HG03135 (cell line): ENCODE data around the gene PIK3R3.
A peak's percentile ranks its signal among the peaks of the same experiment; 100 is the strongest.

ENCODE experiments used
- ATAC-seq: cut with Tn5 transposase; IDR thresholded peaks from one replicate; pipeline ENCODE4 v1.9.1; 2021; ENCODE audit warnings: mild to moderate bottlenecking, moderate library complexity; ENCODE audit not compliant: unreplicated experiment

PIK3R3 gene

GRCh38 chr1:46132529-46133180, at the start of gene PIK3R3:
Gene PIK3R3 (minus strand): TSS chr1:46132629. CDS start chr1:46131952, 677 bp downstream.
- ATAC-seq = peak; percentile 88

- no peak for ATAC-seq
Observed at GRCh38 chr1:46181343-46182260, 49.2 kb upstream of the PIK3R3 start.

- no peak for ATAC-seq
Observed at GRCh38 chr1:46180082-46180616, 47.7 kb upstream of the PIK3R3 start.

- no peak for ATAC-seq
Observed at GRCh38 chr1:46179138-46180081, 47.0 kb upstream of the PIK3R3 start.

- ATAC-seq = no peak
Observed at GRCh38 chr1:46176211-46176865, 43.9 kb upstream of the PIK3R3 start, which contains the start of gene P3R3URF. Gene P3R3URF (minus strand): TSS chr1:46176488. CDS start chr1:46176471, 17 bp downstream.

- ATAC-seq = no peak
Observed at GRCh38 chr1:46175243-46175642, 42.8 kb upstream of the PIK3R3 start.

- no peak for ATAC-seq
Observed at GRCh38 chr1:46174448-46175231, 42.2 kb upstream of the PIK3R3 start, which contains the start of gene TSPAN1. Gene TSPAN1 (plus strand): TSS chr1:46175087. CDS start chr1:46181108, 6,021 bp downstream.

GRCh38 chr1:46173361-46173856, 41.0 kb upstream of the PIK3R3 start:
- no peak for ATAC-seq

GRCh38 chr1:46172321-46172720, 39.9 kb upstream of the PIK3R3 start:
- ATAC-seq = no peak

GRCh38 chr1:46171871-46172270, 39.4 kb upstream of the PIK3R3 start:
- no peak for ATAC-seq

- no peak for ATAC-seq
Observed at GRCh38 chr1:46171351-46171750, 38.9 kb upstream of the PIK3R3 start.

- no peak for ATAC-seq
Observed at GRCh38 chr1:46169811-46170454, 37.5 kb upstream of the PIK3R3 start.

GRCh38 chr1:46168477-46168876, 36.0 kb upstream of the PIK3R3 start:
- no peak for ATAC-seq

- ATAC-seq = no peak
Observed at GRCh38 chr1:46166521-46167462, 34.4 kb upstream of the PIK3R3 start.

GRCh38 chr1:46160212-46160611, 27.8 kb upstream of the PIK3R3 start:
- no peak for ATAC-seq

- ATAC-seq = no peak
Observed at GRCh38 chr1:46159516-46159915, 27.1 kb upstream of the PIK3R3 start.
